Mesenchymal stem cell (in vitro differentiated cells and primary cell): ENCODE data around the gene PJA2.
"Not testable (repeated sequence)": the region's sequence is repeated elsewhere in the genome, so short reads cannot be mapped to it uniquely, and the experiment has no call there.

Source experiments
- DNase-seq: peaks from one replicate; pipeline ENCODE4 v3.0.0-alpha.2; 2013
- H2AFZ ChIP-seq: one replicate; pipeline ENCODE4 v1.6.1; 2013; ENCODE audit warnings: low read depth, mild to moderate bottlenecking, control low read depth, inconsistent platforms, low read length, moderate library complexity
- H2AK5ac ChIP-seq: 2 replicates; pipeline ENCODE4 v1.6.1; 2013; ENCODE audit warnings: low read length, moderate library complexity, mild to moderate bottlenecking, inconsistent platforms; ENCODE audit not compliant: severe bottlenecking
- H2BK120ac ChIP-seq: one replicate; pipeline ENCODE4 v1.6.1; 2013; ENCODE audit warnings: low read depth, mild to moderate bottlenecking, inconsistent platforms, low read length, moderate library complexity
- H2BK12ac ChIP-seq, 2 experiments: one replicate each; pipeline ENCODE4 v1.6.1; 2013; ENCODE audit warnings: inconsistent platforms in 2 of 2, low read length in 2 of 2, mild to moderate bottlenecking in 2 of 2, moderate library complexity in 2 of 2, control low read depth in 1 of 2
- H2BK15ac ChIP-seq: one replicate; pipeline ENCODE4 v1.6.1; 2013; ENCODE audit warnings: mild to moderate bottlenecking, low read depth, inconsistent platforms; ENCODE audit not compliant: poor library complexity, severe bottlenecking
- H2BK5ac ChIP-seq: 2 replicates; pipeline ENCODE4 v1.6.1; 2013; ENCODE audit warnings: low read depth, mild to moderate bottlenecking, low read length, control low read depth, inconsistent platforms; ENCODE audit not compliant: poor library complexity, severe bottlenecking
- H3K14ac ChIP-seq, 2 experiments: one replicate each; pipeline ENCODE4 v1.6.1; 2013; ENCODE audit warnings: inconsistent platforms in 2 of 2, low read length in 2 of 2, control low read depth in 1 of 2, mild to moderate bottlenecking in 1 of 2, moderate library complexity in 1 of 2
- H3K18ac ChIP-seq, 2 experiments: one replicate each; pipeline ENCODE4 v1.6.1; 2013; ENCODE audit warnings: inconsistent platforms in 2 of 2, low read length in 2 of 2, control low read depth in 1 of 2, low read depth in 1 of 2, mild to moderate bottlenecking in 1 of 2
- H3K23ac ChIP-seq, 2 experiments: one replicate each; pipeline ENCODE4 v1.6.1; 2013; ENCODE audit warnings: inconsistent platforms in 2 of 2, low read length in 2 of 2, mild to moderate bottlenecking in 2 of 2, moderate library complexity in 2 of 2, control low read depth in 1 of 2
- H3K27ac ChIP-seq: 2 replicates; pipeline ENCODE4 v1.5.1; 2013; ENCODE audit warnings: mild to moderate bottlenecking, moderate library complexity, low read length, control low read depth, inconsistent platforms; ENCODE audit not compliant: poor library complexity, severe bottlenecking
- H3K27me3 ChIP-seq, 2 experiments: 2 replicates each; pipeline versions ENCODE4 v1.6.1 to v1.7.0; 2013; ENCODE audit warnings: low read length in 2 of 2, mild to moderate bottlenecking in 2 of 2, moderate library complexity in 2 of 2, control low read depth in 1 of 2, inconsistent platforms in 1 of 2; ENCODE audit not compliant: control insufficient read depth in 1 of 2, insufficient read depth in 1 of 2
- H3K36me3 ChIP-seq, 2 experiments: 2 replicates each; pipeline versions ENCODE4 v1.6.1 to v1.7.0; 2013; ENCODE audit warnings: low read length in 2 of 2, control low read depth in 1 of 2, inconsistent platforms in 1 of 2, low read depth in 1 of 2, mild to moderate bottlenecking in 1 of 2; ENCODE audit not compliant: insufficient read depth in 2 of 2, control insufficient read depth in 1 of 2
- H3K4ac ChIP-seq, 2 experiments: one replicate each; pipeline ENCODE4 v1.6.1; 2013; ENCODE audit warnings: inconsistent platforms in 2 of 2, low read length in 2 of 2, mild to moderate bottlenecking in 2 of 2, moderate library complexity in 2 of 2, control low read depth in 1 of 2, low read depth in 1 of 2
- H3K4me1 ChIP-seq: 2 replicates; pipeline ENCODE4 v1.6.1; 2013; ENCODE audit warnings: low read depth, low read length, control low read depth; ENCODE audit not compliant: control insufficient read depth, insufficient read depth
- H3K4me2 ChIP-seq: 2 replicates; pipeline ENCODE4 v1.6.1; 2013; ENCODE audit warnings: low read length, mild to moderate bottlenecking, inconsistent platforms; ENCODE audit not compliant: poor library complexity, severe bottlenecking
- H3K4me3 ChIP-seq, 2 experiments: 2 replicates each; pipeline versions ENCODE4 v1.5.1 to v1.7.0; 2013; ENCODE audit warnings: low read length in 2 of 2, mild to moderate bottlenecking in 2 of 2, control low read depth in 1 of 2, low read depth in 1 of 2; ENCODE audit not compliant: insufficient read depth in 1 of 2
- H3K79me1 ChIP-seq: replicated peaks from 2 replicates; pipeline ENCODE4 v1.6.1; 2013; ENCODE audit warnings: mild to moderate bottlenecking, control low read depth, low read length, inconsistent platforms; ENCODE audit not compliant: poor library complexity, severe bottlenecking
- H3K9ac ChIP-seq: 2 replicates; pipeline ENCODE4 v1.7.0; 2013; ENCODE audit warnings: mild to moderate bottlenecking, low read length, moderate library complexity
- H3K9me3 ChIP-seq: 2 replicates; pipeline ENCODE4 v1.7.0; 2013; ENCODE audit warnings: mild to moderate bottlenecking, low read length; ENCODE audit not compliant: control insufficient read depth
- H4K8ac ChIP-seq: one replicate; pipeline ENCODE4 v1.6.1; 2013; ENCODE audit warnings: inconsistent platforms, mild to moderate bottlenecking, low read length, moderate library complexity
- H4K91ac ChIP-seq: one replicate; pipeline ENCODE4 v1.6.1; 2013; ENCODE audit warnings: mild to moderate bottlenecking, low read length, inconsistent platforms
- WGBS: methylation state at CpG from one replicate; pipeline ENCODE4 v1.1.7; 2013; ENCODE audit warnings: mixed read lengths; 5-methylcytosine and 5-hydroxymethylcytosine counted together

PJA2 gene

DNA sequence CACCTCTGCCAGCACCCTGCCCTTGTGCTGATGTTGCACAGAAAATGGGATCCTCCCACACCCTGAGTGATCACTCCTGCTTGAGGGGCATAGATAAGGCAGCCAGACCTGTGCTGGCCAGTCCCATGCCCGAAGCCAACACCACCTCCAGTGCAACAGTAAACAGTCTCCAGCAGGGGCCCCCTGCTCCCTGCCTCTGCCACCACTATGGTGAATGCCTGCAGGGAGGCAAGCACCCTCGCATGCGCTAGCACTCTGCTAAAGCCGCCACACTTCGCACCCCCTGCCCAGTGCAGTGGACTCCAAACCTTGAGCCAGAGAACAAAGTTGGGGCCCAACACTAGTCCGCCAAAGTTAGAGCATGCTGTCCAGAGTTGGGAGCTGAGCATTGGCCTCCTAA lies 118.7 kb downstream of the PJA2 start:
- no peak overlapping the region for H2AFZ ChIP-seq
- H3K9me3 ChIP-seq: peaks cover 26% of the 10 kb centered on the region
- H3K14ac ChIP-seq: peak overlapping the region in 1 of 2 experiments; percentile 18
- H3K27me3 ChIP-seq: peaks cover 0 to 4% of the 10 kb centered on the region in 2 experiments
- no peak for DNase-seq
- no peaks in the 10 kb centered on the region for H3K4me1 ChIP-seq
- H4K91ac ChIP-seq: no peak overlapping the region
- no peak overlapping the region for H2BK5ac ChIP-seq
- no peak overlapping the region for H2BK120ac ChIP-seq
- peak overlapping the region in 1 of 2 experiments; percentile 24 for H3K18ac ChIP-seq
- WGBS: 95% methylated on average over 6 of the region's 6 CpGs
- H3K4ac ChIP-seq: no peak overlapping the region
- H3K36me3 ChIP-seq: peaks cover 3 to 4% of the 10 kb centered on the region in 2 experiments
- H2BK12ac ChIP-seq: no peak overlapping the region
- no peaks in the 10 kb centered on the region for H3K79me1 ChIP-seq
- no peak overlapping the region for H4K8ac ChIP-seq
- H3K4me2 ChIP-seq: no peak overlapping the region
- no peak overlapping the region for H2AK5ac ChIP-seq
- no peak overlapping the region for H2BK15ac ChIP-seq
- peak overlapping the region in 1 of 2 experiments; percentile 93 for H3K23ac ChIP-seq
- no peak overlapping the region for H3K9ac ChIP-seq
- H3K27ac ChIP-seq: no peak overlapping the region
- H3K4me3 ChIP-seq: no peak overlapping the region

DNA sequence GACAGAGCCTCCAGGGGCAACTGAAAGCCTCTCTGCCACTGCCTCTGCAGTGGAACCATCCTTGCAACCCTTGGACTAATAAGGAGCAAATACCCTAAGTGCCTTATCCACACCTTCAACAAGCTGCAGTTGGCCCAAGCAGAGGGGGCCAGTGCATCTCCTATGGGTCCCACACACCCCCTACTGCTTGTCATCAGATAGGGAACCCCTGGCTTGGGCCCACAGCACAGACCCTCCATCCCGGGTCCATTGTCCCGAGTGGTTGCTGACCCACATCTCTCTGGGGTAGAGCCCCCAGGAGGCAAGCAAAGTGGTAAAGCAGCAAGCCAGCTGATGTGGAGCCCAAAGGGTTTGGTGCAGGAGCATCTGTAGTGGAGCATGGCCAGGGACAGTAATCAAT lies 119.5 kb downstream of the PJA2 start:
- no peaks in the 10 kb centered on the region for H3K4me1 ChIP-seq
- peaks cover 34% of the 10 kb centered on the region for H3K9me3 ChIP-seq
- H2BK12ac ChIP-seq: no peak overlapping the region
- peak overlapping the region in 1 of 2 experiments; percentile 41 for H3K14ac ChIP-seq
- no peaks in the 10 kb centered on the region for H3K79me1 ChIP-seq
- no peak overlapping the region for H3K18ac ChIP-seq
- no peak overlapping the region for H3K9ac ChIP-seq
- WGBS: 100% methylated on average over 2 of the region's 2 CpGs
- no peak overlapping the region for H3K4ac ChIP-seq
- peaks cover 3 to 4% of the 10 kb centered on the region in 2 experiments for H3K36me3 ChIP-seq
- H2BK5ac ChIP-seq: no peak overlapping the region
- no peak overlapping the region for H2BK120ac ChIP-seq
- H4K8ac ChIP-seq: no peak overlapping the region
- H3K27me3 ChIP-seq: peaks cover 0 to 4% of the 10 kb centered on the region in 2 experiments
- no peak overlapping the region for H2AFZ ChIP-seq
- no peak overlapping the region for H2AK5ac ChIP-seq
- no peak overlapping the region for H3K4me2 ChIP-seq
- H3K4me3 ChIP-seq: no peak overlapping the region
- no peak overlapping the region for H2BK15ac ChIP-seq
- no peak overlapping the region for H3K23ac ChIP-seq
- no peak for DNase-seq
- no peak overlapping the region for H4K91ac ChIP-seq
- no peak overlapping the region for H3K27ac ChIP-seq

- not testable (repeated sequence) for H2AK5ac ChIP-seq, H2BK120ac ChIP-seq, H3K23ac ChIP-seq, H2BK12ac ChIP-seq, DNase-seq, H3K4me3 ChIP-seq, H3K27ac ChIP-seq, H3K18ac ChIP-seq, H2BK5ac ChIP-seq, H3K36me3 ChIP-seq, H3K79me1 ChIP-seq, H3K27me3 ChIP-seq, H3K4me1 ChIP-seq, H2BK15ac ChIP-seq, H3K4ac ChIP-seq, H4K91ac ChIP-seq, H2AFZ ChIP-seq, H3K4me2 ChIP-seq, H3K9ac ChIP-seq, H4K8ac ChIP-seq, H3K14ac ChIP-seq
- peaks cover 16% of the 10 kb centered on the region for H3K9me3 ChIP-seq
- 95% methylated on average over 1 of the region's 4 CpGs for WGBS
These were observed 123.1 kb downstream of the PJA2 start for GRCh38 chr5:109286628-109287027.
